Measurements from ENCODE around the gene PXK.

DNA sequence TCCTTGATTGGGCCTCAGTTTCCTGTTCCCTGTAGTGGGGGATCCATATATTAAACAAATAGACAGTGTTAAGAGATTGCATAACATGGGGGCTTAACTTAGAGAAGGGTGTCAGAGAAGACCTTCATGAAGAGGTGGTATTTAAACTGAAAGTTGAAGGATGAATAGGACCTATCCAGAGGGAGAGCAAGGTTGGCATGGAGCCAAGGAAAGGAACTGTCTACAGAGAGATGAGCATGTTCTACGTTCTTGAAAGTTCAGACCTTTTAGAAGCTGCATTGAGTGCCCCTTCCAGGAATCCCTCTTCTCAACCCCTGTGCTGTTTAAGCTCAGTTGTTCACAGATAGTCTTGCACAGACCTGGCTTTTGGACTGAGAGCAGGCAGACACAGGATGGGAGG is 24.0 kb upstream of the PXK start:
- TF ChIP-seq POLR2AphosphoS5 (IDR thresholded peaks at IDR 0.05) = no peak
- TF ChIP-seq, protein P1, sequence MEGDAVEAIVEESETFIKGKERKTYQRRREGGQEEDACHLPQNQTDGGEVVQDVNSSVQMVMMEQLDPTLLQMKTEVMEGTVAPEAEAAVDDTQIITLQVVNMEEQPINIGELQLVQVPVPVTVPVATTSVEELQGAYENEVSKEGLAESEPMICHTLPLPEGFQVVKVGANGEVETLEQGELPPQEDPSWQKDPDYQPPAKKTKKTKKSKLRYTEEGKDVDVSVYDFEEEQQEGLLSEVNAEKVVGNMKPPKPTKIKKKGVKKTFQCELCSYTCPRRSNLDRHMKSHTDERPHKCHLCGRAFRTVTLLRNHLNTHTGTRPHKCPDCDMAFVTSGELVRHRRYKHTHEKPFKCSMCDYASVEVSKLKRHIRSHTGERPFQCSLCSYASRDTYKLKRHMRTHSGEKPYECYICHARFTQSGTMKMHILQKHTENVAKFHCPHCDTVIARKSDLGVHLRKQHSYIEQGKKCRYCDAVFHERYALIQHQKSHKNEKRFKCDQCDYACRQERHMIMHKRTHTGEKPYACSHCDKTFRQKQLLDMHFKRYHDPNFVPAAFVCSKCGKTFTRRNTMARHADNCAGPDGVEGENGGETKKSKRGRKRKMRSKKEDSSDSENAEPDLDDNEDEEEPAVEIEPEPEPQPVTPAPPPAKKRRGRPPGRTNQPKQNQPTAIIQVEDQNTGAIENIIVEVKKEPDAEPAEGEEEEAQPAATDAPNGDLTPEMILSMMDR (IDR thresholded peaks at IDR 0.05) = no peak
- TF ChIP-seq POLR2A (IDR thresholded peaks at IDR 0.05) = no peak
